OCI-LY3 (cell line): ENCODE results near the gene CAMK2D.

Source experiments
- H2AFZ ChIP-seq: fragments of 200-600, 300-600 bp; shearing (Covaris generic); 2 replicates; pipeline ENCODE4 v1.6.0; 2014; ENCODE audit warnings: antibody characterized with exemption, low read depth, low read length
- H3K27ac ChIP-seq: fragments of 200-600, 300-600 bp; sonication (generic); 2 replicates; pipeline ENCODE4 v1.5.1; 2014; ENCODE audit warnings: mild to moderate bottlenecking, low read length, moderate library complexity, mixed read lengths
- H3K27me3 ChIP-seq: fragments of 200-600, 300-600 bp; sonication (generic); 2 replicates; pipeline ENCODE4 v1.6.1; 2014; ENCODE audit warnings: low read depth, low read length, mixed read lengths
- H3K36me3 ChIP-seq: fragments of 200-600, 300-600 bp; sonication (generic); replicated peaks from 2 replicates; pipeline ENCODE3; 2014; ENCODE audit warnings: low read depth, low read length, mixed read lengths
- H3K4me1 ChIP-seq: fragments of 300-600, 200-600 bp; sonication (generic); 2 replicates; pipeline ENCODE4 v1.6.1; 2014; ENCODE audit warnings: low read length, mixed read lengths
- H3K4me2 ChIP-seq: fragments of 200-600, 300-600 bp; sonication (generic); 2 replicates; pipeline ENCODE4 v1.6.1; 2014; ENCODE audit warnings: low read length, mixed read lengths
- H3K4me3 ChIP-seq: fragments of 300-600, 200-600 bp; sonication (generic); 2 replicates; pipeline ENCODE4 v1.5.1; 2014; ENCODE audit warnings: antibody characterized with exemption, mild to moderate bottlenecking, low read length, moderate library complexity
- H3K79me2 ChIP-seq: fragments of 300-600, 200-600 bp; shearing (Covaris generic); 2 replicates; pipeline ENCODE4 v1.6.1; 2014; ENCODE audit warnings: mild to moderate bottlenecking, low read length, mixed read lengths
- H3K9ac ChIP-seq: fragments of 300-600, 200-600 bp; shearing (Covaris generic); 2 replicates; pipeline ENCODE4 v1.6.0; 2014; ENCODE audit warnings: mild to moderate bottlenecking, low read length, moderate library complexity
- H3K9me3 ChIP-seq: fragments of 200-600, 300-600 bp; shearing (Covaris generic); 2 replicates; pipeline ENCODE4 v1.6.1; 2014; ENCODE audit warnings: low read length, mixed read lengths; ENCODE audit not compliant: insufficient read depth
- H4K20me1 ChIP-seq: fragments of 200-600, 300-600 bp; sonication (generic); 2 replicates; pipeline ENCODE4 v1.6.1; 2016; ENCODE audit warnings: low read length, mixed read lengths; ENCODE audit not compliant: insufficient read depth
- EZH2phosphoT487 ChIP-seq: fragments of 200-600 bp; shearing (Covaris generic); IDR thresholded peaks from 2 replicates; pipeline ENCODE4 v1.6.1; 2018; ENCODE audit warnings: antibody characterized with exemption, mixed run types, low read depth
- TF ChIP-seq, protein P1 (sequence below): fragments of 200-600, 300-600 bp; sonication (generic); IDR thresholded peaks from 2 replicates; pipeline ENCODE4 v1.5.1; 2014; ENCODE audit warnings: antibody characterized with exemption, low read length, low read depth

Gene CAMK2D

DNA sequence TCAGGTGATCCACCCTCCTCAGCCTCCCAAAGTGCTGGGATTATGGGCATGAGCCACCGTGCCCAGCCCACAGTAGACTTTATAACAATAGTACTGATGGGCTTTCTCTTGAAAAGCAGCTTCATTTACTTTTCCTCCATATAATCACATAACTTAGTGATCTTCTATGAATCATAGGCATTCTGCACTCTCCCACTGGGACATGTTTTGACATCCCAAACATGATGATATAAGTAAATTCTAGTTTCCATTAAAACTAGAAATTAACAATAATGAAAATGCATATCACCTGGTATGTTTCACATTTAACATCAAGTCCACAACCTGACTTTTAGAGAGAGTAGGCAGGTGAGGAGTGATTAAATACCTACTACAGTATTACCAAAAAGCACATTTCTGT, 96.5 kb downstream of the CAMK2D start:
- no peak overlapping the region for H3K4me2 ChIP-seq
- H3K27me3 ChIP-seq, result no peaks in the 10 kb centered on the region
- H3K9ac ChIP-seq, result no peak overlapping the region
- no peak overlapping the region for H2AFZ ChIP-seq
- no peaks in the 10 kb centered on the region for H4K20me1 ChIP-seq
- H3K27ac ChIP-seq, result no peak overlapping the region
- H3K79me2 ChIP-seq, result no peaks in the 10 kb centered on the region
- H3K9me3 ChIP-seq, result no peaks in the 10 kb centered on the region
- no peak overlapping the region for H3K4me3 ChIP-seq
- no peaks in the 10 kb centered on the region for H3K4me1 ChIP-seq
- no peak for TF ChIP-seq EZH2phosphoT487
- TF ChIP-seq, protein P1, sequence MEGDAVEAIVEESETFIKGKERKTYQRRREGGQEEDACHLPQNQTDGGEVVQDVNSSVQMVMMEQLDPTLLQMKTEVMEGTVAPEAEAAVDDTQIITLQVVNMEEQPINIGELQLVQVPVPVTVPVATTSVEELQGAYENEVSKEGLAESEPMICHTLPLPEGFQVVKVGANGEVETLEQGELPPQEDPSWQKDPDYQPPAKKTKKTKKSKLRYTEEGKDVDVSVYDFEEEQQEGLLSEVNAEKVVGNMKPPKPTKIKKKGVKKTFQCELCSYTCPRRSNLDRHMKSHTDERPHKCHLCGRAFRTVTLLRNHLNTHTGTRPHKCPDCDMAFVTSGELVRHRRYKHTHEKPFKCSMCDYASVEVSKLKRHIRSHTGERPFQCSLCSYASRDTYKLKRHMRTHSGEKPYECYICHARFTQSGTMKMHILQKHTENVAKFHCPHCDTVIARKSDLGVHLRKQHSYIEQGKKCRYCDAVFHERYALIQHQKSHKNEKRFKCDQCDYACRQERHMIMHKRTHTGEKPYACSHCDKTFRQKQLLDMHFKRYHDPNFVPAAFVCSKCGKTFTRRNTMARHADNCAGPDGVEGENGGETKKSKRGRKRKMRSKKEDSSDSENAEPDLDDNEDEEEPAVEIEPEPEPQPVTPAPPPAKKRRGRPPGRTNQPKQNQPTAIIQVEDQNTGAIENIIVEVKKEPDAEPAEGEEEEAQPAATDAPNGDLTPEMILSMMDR, result no peak
- H3K36me3 ChIP-seq, result no peaks in the 10 kb centered on the region

DNA sequence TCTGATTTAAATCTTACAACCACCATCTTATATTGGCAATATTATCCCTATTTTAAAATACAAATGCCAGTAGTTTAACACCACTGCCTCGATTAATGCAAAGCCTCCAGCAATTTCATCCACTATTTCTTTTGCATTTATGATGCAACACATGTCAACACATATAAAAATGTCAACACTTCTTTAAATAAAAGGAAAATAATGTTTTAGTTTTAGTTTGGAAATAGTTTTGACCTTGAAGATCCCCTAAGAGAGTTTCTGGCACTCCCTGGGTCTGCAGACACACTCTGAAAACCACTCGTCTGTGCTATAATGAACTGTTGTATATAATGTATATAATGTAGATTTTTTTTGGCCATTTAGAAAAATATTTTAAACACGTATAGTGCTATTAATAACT, 99.0 kb downstream of the CAMK2D start:
- no peak overlapping the region for H3K4me2 ChIP-seq
- no peak overlapping the region for H3K9ac ChIP-seq
- no peaks in the 10 kb centered on the region for H3K9me3 ChIP-seq
- H3K27me3 ChIP-seq, result no peaks in the 10 kb centered on the region
- H2AFZ ChIP-seq, result no peak overlapping the region
- H3K79me2 ChIP-seq, result no peaks in the 10 kb centered on the region
- no peak overlapping the region for H3K27ac ChIP-seq
- H3K36me3 ChIP-seq, result no peaks in the 10 kb centered on the region
- TF ChIP-seq, protein P1, result no peak
- no peak for TF ChIP-seq EZH2phosphoT487
- no peaks in the 10 kb centered on the region for H4K20me1 ChIP-seq
- H3K4me3 ChIP-seq, result no peak overlapping the region
- H3K4me1 ChIP-seq, result no peaks in the 10 kb centered on the region

DNA sequence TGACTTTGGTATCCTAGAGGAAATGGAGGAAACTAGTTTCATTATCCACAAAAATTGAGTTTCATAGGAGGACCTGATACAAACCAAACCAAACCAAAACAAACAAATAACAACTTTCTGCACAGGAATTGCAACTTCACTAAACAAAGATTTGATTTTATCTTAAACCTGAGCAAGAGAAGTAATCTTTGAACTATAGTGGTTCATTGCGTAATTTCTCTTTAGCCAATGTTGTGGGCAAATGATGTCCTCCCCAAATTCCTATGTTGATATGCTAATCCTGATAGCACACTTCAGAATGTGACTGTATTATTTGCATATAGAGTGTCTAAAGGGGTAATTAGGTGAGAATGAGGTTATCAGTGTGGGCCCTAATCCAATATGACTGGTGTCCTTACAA, 102.4 kb downstream of the CAMK2D start:
- no peaks in the 10 kb centered on the region for H4K20me1 ChIP-seq
- no peak overlapping the region for H3K27ac ChIP-seq
- H3K9ac ChIP-seq, result no peak overlapping the region
- H3K4me1 ChIP-seq, result peaks cover 11% of the 10 kb centered on the region
- H2AFZ ChIP-seq, result no peak overlapping the region
- TF ChIP-seq EZH2phosphoT487, result no peak
- TF ChIP-seq, protein P1, result no peak
- no peaks in the 10 kb centered on the region for H3K9me3 ChIP-seq
- no peaks in the 10 kb centered on the region for H3K36me3 ChIP-seq
- H3K4me3 ChIP-seq, result no peak overlapping the region
- H3K79me2 ChIP-seq, result no peaks in the 10 kb centered on the region
- no peak overlapping the region for H3K4me2 ChIP-seq
- H3K27me3 ChIP-seq, result no peaks in the 10 kb centered on the region

DNA sequence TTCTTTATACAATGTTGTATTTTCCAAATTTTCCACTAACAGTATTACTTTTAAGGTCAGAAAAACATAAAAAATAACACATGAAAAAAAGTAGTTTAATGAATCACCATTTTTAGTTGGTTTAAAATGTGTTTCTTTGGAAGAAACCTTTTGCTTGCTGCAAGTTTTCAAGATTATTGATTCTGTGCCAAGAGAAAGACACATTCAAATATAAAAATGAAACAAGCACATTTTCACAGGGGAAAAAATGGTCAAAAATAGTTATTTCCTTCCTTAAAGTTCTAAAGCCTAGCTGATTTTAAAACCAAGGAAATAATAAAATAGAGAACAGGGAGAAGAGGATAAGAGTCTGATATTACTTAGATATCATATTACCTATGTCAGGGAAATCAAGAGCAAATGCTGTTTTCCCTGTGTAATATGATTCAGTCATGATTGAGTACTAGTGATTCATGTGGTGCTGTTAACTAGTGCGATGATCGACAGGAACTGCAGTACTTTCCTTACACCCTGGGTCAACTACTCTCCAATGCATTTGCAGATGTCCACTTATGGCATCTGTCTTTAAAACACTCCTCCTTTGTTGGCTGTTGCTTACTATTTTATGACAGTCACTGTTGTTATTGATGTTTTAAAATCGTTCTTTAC, 103.8 kb downstream of the CAMK2D start:
- peaks cover 16% of the 10 kb centered on the region for H3K4me1 ChIP-seq
- H3K4me3 ChIP-seq, result no peak overlapping the region

More for the DNA sequence above, 103.8 kb downstream of the CAMK2D start:
- Histone ChIP-seq H3K79me2 (no peaks in the 10 kb centered on the region), H3K36me3 (no peaks in the 10 kb centered on the region), H3K27ac (no peak overlapping the region), H2AFZ (no peak overlapping the region), H3K4me2 (no peak overlapping the region), H3K9ac (no peak overlapping the region), H3K9me3 (no peaks in the 10 kb centered on the region), H3K27me3 (no peaks in the 10 kb centered on the region), H4K20me1 (no peaks in the 10 kb centered on the region)
- TF ChIP-seq, protein P1, result no peak
- no peak for TF ChIP-seq EZH2phosphoT487
